Urothelium cell line (cell line): ENCODE data around the gene ELMOD1.

Experiments used
- DNase-seq: peaks from one replicate; pipeline ENCODE4 v3.0.0; 2011; ENCODE audit warnings: low spot score, mixed read lengths
- FAIRE-seq: peaks from 2 replicates; lab custom pipeline; 2011; peaks lifted over from hg19 to GRCh38; lab: Jason Lieb, UNC

ELMOD1 gene

GRCh38 chr11:107625685-107625989 lies 34.7 kb downstream of the ELMOD1 start:
- FAIRE-seq (no peak), DNase-seq (no peak)

GRCh38 chr11:107631043-107631442 lies 40.1 kb downstream of the ELMOD1 start:
- DNase-seq = no peak
- no peak for FAIRE-seq

- no peak for FAIRE-seq
- DNase-seq = no peak
Measured at GRCh38 chr11:107631931-107632330, 41.0 kb downstream of the ELMOD1 start.

GRCh38 chr11:107646783-107647182 lies 55.8 kb downstream of the ELMOD1 start:
- DNase-seq (no peak), FAIRE-seq (no peak)

- DNase-seq (no peak), FAIRE-seq (no peak)
Measured at GRCh38 chr11:107648242-107648641, 57.3 kb downstream of the ELMOD1 start.

- peak; percentile 21 for DNase-seq
- FAIRE-seq = no peak
Measured at GRCh38 chr11:107651672-107652071, 60.7 kb downstream of the ELMOD1 start.

- no peak for FAIRE-seq
- DNase-seq = no peak
Measured at GRCh38 chr11:107653076-107653475, 62.1 kb downstream of the ELMOD1 start.

- DNase-seq (no peak), FAIRE-seq (no peak)
Measured at GRCh38 chr11:107655602-107656001, 64.7 kb downstream of the ELMOD1 start.

- DNase-seq (no peak), FAIRE-seq (no peak)
Measured at GRCh38 chr11:107659310-107659709, 68.4 kb downstream of the ELMOD1 start.

- DNase-seq (no peak), FAIRE-seq (no peak)
Measured at GRCh38 chr11:107660066-107660465, 69.1 kb downstream of the ELMOD1 start.

- FAIRE-seq = no peak
- DNase-seq = peak; percentile 21
Measured at GRCh38 chr11:107661656-107662055, 70.7 kb downstream of the ELMOD1 start.

- peak; percentile 47 for DNase-seq
- FAIRE-seq = peak; percentile 77
Measured at GRCh38 chr11:107665018-107665417, 74.1 kb downstream of the ELMOD1 start.

- FAIRE-seq = peak; percentile 62
- no peak for DNase-seq
Measured at GRCh38 chr11:107666911-107667613, 76.1 kb downstream of the ELMOD1 start.

- FAIRE-seq = no peak
- DNase-seq = no peak
Measured at GRCh38 chr11:107669191-107669740, 78.3 kb downstream of the ELMOD1 start.

- DNase-seq (no peak), FAIRE-seq (no peak)
Measured at GRCh38 chr11:107669893-107670601, 79.1 kb downstream of the ELMOD1 start.

GRCh38 chr11:107675902-107676301 lies 85.0 kb downstream of the ELMOD1 start:
- FAIRE-seq (no peak), DNase-seq (no peak)

GRCh38 chr11:107676336-107677057 lies 85.5 kb downstream of the ELMOD1 start:
- no peak for DNase-seq
- FAIRE-seq = no peak

GRCh38 chr11:107677924-107678631 lies 87.1 kb downstream of the ELMOD1 start:
- DNase-seq (no peak), FAIRE-seq (no peak)

GRCh38 chr11:107678632-107678971 lies 87.7 kb downstream of the ELMOD1 start:
- no peak for DNase-seq
- FAIRE-seq = no peak

- no peak for FAIRE-seq
Measured at GRCh38 chr11:107679255-107680024, 88.5 kb downstream of the ELMOD1 start.

More at GRCh38 chr11:107679255-107680024, 88.5 kb downstream of the ELMOD1 start:
- no peak for DNase-seq
